CD4-positive, alpha-beta T cell treated with Interleukin-4 for 1 hour (primary cell): Measurements from ENCODE around the gene DNAH8.
"Not testable (repeated sequence)": the region's sequence is repeated elsewhere in the genome, so short reads cannot be mapped to it uniquely, and the experiment has no call there.

Source experiments
- DNase-seq, 2 donors: peaks; one replicate each; pipeline ENCODE4 v3.0.0-alpha.2; 2020 to 2022

Gene DNAH8

DNA sequence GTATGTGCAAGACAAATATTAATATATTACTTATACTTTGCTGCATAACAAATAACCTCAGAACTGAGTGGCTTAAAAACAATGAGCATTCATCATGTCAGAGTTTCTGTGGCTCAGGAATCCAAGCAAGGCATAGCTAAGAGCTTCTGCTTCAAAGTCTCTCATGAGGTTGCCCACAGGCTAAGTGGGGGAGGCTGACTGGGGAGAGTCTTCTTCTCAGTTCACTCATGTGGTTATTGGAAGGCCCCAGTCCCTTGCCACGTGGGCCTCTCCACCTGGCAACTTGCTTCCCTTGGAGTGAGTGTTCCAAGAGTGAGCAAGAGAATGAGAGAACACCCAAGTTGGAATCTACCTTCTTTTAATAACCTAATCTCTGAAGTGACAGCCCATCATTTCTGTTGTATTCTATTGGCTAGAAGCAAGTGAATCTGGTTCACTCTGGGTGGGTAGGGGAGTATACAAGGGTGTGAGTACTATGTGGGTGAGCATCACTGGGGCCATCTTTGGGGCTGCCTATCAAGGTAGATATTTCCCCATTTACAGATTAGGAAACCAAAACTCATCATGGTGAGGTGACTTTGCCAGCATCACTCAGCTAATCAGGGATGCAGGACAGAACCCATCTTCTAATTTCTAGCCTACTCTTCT lies 36.0 kb downstream of the DNAH8 start:
- DNase-seq, result no peak

DNA sequence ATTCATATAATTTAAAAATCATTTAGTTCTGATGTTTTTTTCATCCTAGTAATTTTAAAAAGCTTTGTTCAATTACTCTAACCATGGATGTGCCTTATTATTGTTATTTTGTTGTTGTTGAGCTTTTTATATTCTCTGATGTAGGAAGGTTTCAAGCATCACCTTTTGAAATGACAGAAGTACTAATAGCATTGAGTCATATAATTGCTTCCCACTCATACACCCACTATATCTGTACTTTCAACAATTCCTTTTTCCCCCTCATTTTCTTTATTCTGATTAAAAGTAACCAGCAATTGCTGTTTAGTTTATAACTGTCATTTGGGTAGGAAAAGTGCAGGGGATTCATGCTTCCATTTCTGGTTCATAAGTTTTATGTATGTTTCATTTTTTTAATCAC lies 38.6 kb downstream of the DNAH8 start:
- no peak for DNase-seq

- no peak for DNase-seq
Observed at GRCh38 chr6:38755207-38755606, 40.1 kb downstream of the DNAH8 start.

GRCh38 chr6:38755874-38756273 lies 40.8 kb downstream of the DNAH8 start:
- DNase-seq, result no peak

- no peak for DNase-seq
Observed at GRCh38 chr6:38760097-38760496, 45.0 kb downstream of the DNAH8 start.

DNA sequence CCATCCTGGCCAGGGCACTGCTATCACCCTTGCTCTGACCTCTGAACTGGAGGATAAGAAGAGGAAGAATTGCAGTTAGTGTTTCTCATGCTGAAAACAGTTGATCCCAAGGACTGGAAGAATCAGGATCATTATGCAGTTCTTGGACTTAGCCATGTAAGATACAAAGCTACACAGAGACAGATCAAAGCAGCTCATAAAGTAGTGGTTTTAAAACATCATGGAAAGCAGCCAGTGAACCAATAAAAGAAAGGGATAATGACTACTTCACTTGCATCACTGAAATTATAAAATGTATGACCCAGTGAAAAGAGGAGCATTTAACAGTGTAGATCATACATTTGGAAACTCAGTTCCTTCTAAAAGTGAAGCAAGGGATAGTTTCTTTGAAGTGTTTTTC lies 47.7 kb downstream of the DNAH8 start:
- no peak for DNase-seq

DNA sequence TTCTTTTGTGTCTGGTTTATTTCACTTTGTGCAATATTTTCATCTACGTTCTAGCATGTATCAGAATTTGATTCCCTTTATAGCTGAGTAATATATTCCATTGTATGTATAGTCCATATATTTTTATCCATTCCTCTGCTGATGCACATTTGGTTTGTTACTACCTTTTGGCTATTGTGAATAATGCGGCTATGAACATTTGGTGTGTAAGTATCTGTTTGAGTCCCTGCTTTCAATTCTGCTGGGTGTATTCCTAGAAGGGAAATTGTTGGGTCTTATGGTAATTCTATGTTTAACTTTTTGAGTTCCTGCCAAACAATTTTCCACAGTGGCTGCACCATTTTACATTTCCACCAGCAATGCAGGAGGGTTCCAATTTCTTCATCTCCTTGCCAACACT lies 52.4 kb downstream of the DNAH8 start:
- no peak for DNase-seq

DNA sequence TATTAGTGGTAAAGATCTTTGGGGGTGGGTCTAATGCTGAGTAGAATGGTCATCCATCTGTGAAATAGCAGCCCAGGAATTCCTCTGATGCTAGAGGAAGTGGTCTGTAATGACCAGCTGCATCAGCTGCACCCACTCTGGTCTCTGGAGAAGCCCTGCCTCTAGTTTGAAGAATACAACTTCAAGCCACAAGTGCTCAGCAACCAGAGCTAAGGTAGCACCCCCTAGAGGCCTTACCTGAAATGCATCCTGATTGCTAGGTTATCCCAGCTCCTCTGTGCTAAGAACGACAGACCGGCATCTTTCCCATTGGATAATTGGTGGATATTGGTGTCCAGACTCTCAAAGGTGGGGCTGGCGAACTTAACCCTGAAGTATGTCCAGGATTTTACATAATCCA lies 58.2 kb downstream of the DNAH8 start:
- no peak for DNase-seq

DNA sequence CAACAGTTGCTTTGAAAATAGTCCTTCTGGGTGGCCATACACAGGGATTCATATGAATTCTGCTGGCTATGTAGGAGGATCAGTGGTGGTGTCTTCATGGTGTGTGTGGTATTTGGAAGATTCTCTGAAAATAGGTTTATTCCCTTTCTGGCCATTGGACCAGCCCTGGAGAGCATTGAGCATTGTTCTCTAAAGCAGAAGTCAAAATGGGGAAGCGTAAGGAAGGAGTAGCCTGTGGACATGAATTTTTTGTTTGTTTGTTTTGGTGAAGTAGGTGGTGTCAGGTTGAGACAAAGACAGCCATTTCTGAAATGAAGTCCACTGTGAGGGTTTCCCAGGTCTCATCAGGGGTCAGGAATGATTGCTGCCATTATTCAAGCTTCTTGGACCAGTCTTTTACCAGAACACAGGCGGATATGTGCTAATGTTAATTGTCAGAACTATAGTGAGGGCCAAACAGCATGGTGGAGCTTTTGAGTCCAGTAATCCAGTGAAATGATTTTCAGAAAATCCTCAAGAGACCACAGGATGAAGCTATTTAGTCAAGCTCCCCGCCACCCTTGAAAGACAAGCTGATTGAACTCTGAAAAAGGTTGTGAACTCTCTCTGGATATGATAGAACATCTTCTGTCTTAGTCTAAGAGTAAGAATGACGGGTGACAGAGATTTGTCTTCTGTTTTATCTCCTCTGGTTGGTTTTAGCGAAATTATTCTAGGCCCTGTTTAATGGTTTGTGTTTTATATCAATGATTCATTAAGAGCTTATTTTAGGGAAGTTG lies 60.0 kb downstream of the DNAH8 start:
- DNase-seq, result no peak

GRCh38 chr6:38775870-38776269 lies 60.8 kb downstream of the DNAH8 start:
- DNase-seq, result no peak

DNA sequence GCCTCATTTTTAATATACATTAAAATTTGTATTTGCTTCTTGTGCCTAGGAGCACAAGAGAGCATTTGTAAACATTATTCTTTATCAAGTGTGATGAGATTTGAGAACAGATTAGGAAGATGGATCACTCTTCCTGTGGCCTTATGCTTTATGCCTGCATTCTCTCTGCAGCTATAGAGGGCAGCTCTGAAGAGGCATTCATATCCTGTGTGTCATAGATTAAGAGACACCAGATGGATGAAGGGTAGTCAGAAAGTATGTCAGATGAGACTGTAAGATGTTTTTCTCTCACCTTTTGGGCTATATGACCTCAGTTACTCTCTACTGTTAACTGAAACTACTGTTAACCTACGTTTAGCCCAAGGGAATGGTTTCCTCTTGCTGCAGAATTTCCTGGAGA lies 61.4 kb downstream of the DNAH8 start:
- no peak for DNase-seq

GRCh38 chr6:38779310-38780062 lies 64.4 kb downstream of the DNAH8 start:
- DNase-seq, result no peak

- DNase-seq, result no peak
Observed at GRCh38 chr6:38782616-38783015, 67.5 kb downstream of the DNAH8 start.

DNA sequence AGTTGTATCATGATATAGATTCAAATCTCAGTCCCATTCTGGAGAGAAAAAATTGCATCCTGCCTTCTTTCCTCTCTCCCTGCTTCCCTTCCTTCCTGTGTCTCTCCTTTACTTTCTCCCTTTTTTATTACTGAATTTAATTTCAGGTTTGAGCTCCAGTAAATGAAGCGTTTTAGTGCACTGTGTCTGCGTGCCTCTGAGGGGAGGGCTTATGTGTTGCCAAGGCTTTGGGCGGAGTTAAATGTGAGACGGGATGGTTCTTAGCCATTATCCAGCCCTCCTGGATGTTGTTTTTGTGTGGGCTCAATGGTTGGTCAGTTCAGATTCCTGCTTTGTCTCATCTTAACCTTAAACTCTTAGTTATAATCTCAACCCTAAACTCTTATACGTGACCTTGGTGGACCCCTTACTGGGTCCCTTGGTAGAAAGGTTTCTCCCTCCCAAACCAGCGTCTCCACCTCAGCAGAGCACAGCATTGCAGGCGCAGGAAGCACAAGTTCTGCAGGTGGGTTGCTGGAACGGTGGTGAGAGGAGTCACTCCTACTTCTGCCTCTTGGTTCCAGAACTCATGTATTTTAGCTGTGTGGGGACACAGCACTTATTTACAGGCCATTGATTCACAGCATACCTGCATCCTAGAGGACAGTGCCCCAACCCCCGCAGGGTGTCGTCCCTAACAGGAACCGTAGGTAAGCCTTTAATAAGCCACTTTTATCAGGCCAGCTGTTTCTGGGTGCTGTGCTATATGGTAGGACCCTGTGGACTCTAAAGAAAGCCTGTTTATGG lies 68.5 kb downstream of the DNAH8 start:
- DNase-seq, result no peak

DNA sequence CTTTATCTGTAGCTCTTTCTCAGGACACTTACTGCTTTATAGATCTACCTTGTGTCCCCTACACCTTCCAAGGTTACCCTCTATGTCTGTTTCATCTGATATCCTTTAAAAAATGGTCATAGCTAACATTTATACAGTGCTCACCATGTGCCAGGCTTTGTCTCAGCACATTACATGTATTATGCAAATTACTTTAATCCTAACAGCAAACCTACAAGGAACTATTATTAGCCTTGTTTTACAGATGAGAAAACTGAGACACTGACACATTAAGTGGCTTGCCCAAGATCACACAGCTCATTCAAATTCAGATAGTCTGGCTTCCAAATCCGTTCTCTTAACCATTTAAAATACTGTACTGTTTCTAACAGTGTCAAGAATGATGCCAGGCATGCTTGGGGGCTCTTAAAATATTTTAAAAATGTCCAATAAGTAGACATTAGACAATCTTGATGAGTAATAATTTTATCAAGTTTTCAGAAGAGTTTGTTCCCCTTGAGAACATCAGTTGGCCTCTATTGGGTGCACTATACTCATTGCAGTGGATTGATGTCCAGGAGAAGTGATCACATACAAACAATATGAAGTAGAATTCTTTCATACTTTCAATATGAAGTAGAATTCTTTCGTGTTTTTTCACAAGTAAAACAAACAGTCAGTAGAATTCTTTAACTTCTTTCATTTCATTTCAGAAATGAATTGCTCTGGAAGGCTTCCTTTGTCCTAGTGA lies 69.6 kb downstream of the DNAH8 start:
- no peak for DNase-seq

DNA sequence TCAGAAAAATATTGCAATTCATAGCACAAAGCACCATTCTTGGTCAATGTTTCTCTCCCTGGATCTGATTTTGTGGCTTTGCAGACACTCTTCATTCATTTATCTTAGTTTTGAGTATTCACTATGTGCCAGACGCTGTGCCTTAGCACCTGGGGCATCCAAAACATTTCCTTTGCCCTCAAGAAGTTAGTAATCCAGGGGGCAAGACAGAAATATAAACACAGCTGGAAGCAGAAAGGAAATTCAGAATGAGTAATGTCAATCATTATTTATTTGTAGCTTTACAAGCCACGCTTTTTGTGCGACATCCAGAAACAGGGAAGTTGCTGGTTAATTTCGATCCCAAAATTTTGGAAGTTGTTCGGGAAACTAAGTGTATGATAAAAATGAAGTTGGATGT lies 71.4 kb downstream of the DNAH8 start:
- DNase-seq, result no peak

DNA sequence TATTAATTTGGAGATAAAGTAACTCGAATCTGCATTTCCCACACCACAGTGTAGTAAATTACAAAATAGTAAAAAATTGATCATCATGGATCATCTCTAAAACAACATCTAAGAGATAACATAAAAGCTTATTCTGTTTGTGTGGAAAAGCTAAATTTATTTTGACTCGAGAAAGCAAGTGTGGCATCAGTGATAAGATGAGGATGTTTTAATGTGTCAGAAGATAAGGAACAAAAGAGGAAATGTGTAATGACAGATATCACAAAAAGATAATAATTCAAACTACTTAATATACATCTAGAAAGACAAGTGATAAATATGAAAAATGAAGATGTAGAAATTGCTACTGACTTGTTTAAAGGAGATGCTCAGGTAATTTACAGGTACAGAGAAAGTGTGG lies 74.1 kb downstream of the DNAH8 start:
- no peak for DNase-seq

- no peak for DNase-seq
Observed at GRCh38 chr6:38792356-38792755, 77.2 kb downstream of the DNAH8 start.

DNA sequence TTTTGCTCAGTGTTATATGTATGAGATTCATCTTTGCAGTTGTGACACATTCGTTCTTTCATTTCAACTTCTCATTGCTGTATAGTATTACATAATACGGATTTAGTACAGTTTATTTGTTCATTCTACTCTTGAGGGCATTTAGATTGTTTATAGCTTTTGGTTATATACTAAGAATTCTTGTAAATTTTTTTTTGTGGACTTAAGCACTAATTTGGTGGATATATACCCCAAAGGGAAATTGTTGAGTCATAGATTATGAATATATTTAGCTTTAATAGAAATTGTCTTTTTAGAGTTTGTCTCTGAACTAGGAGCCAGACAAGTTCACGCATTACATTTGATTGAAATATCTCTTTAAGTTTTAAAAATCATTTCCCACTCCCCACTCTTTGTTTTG lies 79.6 kb downstream of the DNAH8 start:
- no peak for DNase-seq

GRCh38 chr6:38796006-38796405 lies 80.9 kb downstream of the DNAH8 start:
- DNase-seq, result no peak

GRCh38 chr6:38796437-38796836 lies 81.3 kb downstream of the DNAH8 start:
- not testable (repeated sequence) for DNase-seq

DNA sequence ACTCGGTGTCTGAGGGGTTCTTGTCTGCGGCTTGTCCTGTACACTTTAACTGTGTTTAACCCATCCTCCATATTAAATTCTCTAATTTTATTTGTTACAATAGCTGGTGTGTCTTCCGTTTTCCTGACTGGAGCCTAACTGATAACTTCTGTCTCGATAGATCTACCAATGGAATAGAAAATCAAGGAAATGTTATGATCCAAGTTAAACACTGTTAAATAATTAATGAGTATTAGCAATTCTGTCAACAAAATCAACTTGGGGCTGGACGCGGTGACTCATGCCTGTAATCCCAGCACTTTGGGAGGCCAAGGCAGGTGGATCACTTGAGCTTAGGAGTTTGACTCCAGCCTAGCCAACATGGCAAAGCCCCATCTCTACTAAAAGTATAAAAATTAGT lies 81.7 kb downstream of the DNAH8 start:
- no peak for DNase-seq

- DNase-seq, result no peak
Observed at GRCh38 chr6:38797391-38797790, 82.3 kb downstream of the DNAH8 start.
